Measurements from ENCODE around the gene PTGR1. TPM values are rescaled to one million over a fixed set of nuclear protein-coding genes. Genes with fewer than 3 reads are reported as not detected.

PTGR1 gene
- total RNA-seq, 4 donors from 2014 or later: 2.6 to 90.0 (median 51.6) TPM

GRCh38 chr9:111516061-111516465 is 83.4 kb downstream of the PTGR1 start:
- H3K4me1 ChIP-seq: no peaks in the 10 kb centered on the region
- no peaks in the 10 kb centered on the region for H3K27me3 ChIP-seq
- H3K27ac ChIP-seq: no peak overlapping the region
- intact Hi-C loops (cut with DNase I; ENCODE audit: low total_unique reads) (no loop called here), in situ Hi-C loops (cut with MboI; ENCODE audit: low pct_ligation_motif_present in 1 of 4, low pct_unique_long_range_greater_than_20kb in 1 of 4, low sequenced_read_pairs in 3 of 4) (no loop called here)
- H3K4me3 ChIP-seq: no peak overlapping the region
- H3K36me3 ChIP-seq: no peaks in the 10 kb centered on the region
- no peak for DNase-seq
- H3K9me3 ChIP-seq: no peaks in the 10 kb centered on the region
- WGBS, 2 donors (ENCODE audit: low coverage in 1 of 2): 60 to 64% methylated on average over 1 to 2 of the region's 2 CpGs
- TF ChIP-seq POLR2A (IDR thresholded peaks at IDR 0.05): no peak
- no peak for TF ChIP-seq POLR2AphosphoS5 (IDR thresholded peaks at IDR 0.05)
- no peak for TF ChIP-seq EP300 (IDR thresholded peaks at IDR 0.05; ENCODE audit: low read depth)
- TF ChIP-seq CTCF (IDR thresholded peaks at IDR 0.05): no peak

GRCh38 chr9:111514967-111515366 is 84.5 kb downstream of the PTGR1 start:
- no peaks in the 10 kb centered on the region for H3K27me3 ChIP-seq
- no peaks in the 10 kb centered on the region for H3K9me3 ChIP-seq
- H3K36me3 ChIP-seq: no peaks in the 10 kb centered on the region
- no peak for TF ChIP-seq EP300 (IDR thresholded peaks at IDR 0.05; ENCODE audit: low read depth)
- no peak for DNase-seq
- H3K4me1 ChIP-seq: no peaks in the 10 kb centered on the region
- H3K27ac ChIP-seq: no peak overlapping the region
- intact Hi-C loops (cut with DNase I; ENCODE audit: low total_unique reads) (no loop called here), in situ Hi-C loops (cut with MboI; ENCODE audit: low pct_ligation_motif_present in 1 of 4, low pct_unique_long_range_greater_than_20kb in 1 of 4, low sequenced_read_pairs in 3 of 4) (no loop called here)
- no peak overlapping the region for H3K4me3 ChIP-seq

Other genes with a start within 250 kb of the PTGR1 start
- 10 to 100 TPM; 69.2 to 88.8 (median 77.0) TPM for gene ECPAS, start 115.3 kb downstream of the PTGR1 start, total RNA-seq
- 1 to 10 TPM; 2.2 to 4.9 (median 3.4) TPM for gene ZNF483, start 74.5 kb downstream of the PTGR1 start, total RNA-seq
- 10 to 100 TPM; 10.1 to 19.4 (median 15.3) TPM for gene DNAJC25, start 31.7 kb upstream of the PTGR1 start, total RNA-seq
- gene GNG10, start 62.0 kb upstream of the PTGR1 start, total RNA-seq: 10 to 100 TPM in 3 of 4 donors, 1 to 10 TPM in 1; 3.7 to 48.7 (median 30.0) TPM
- gene SHOC1, start 195.3 kb upstream of the PTGR1 start, total RNA-seq: not detected